SK-N-SH treated with all-trans-retinoic acid at 6 μM for 48 hours (cell line): ENCODE measurements around the gene TIMM21.

ENCODE experiments used
- ARNTL ChIP-seq: fragments of 450-650 bp; formaldehyde crosslinking; IDR thresholded peaks from 2 replicates; pipeline ENCODE4 v1.5.0; 2020; ENCODE audit warnings: low read depth, mild to moderate bottlenecking, moderate library complexity, borderline replicate concordance
- CSRNP3 ChIP-seq: fragments of 250-450 bp; sonication (Bioruptor Pico); IDR thresholded peaks from 2 replicates; pipeline ENCODE4 v1.5.1; 2021; ENCODE audit warnings: mild to moderate bottlenecking, moderate library complexity
- PATZ1 ChIP-seq: fragments of 250-450 bp; sonication (Bioruptor Pico); IDR thresholded peaks from 2 replicates; pipeline ENCODE4 v1.8.0; 2020; ENCODE audit warnings: mild to moderate bottlenecking, moderate library complexity, borderline replicate concordance
- POU6F1 ChIP-seq: fragments of 250-450 bp; sonication (Bioruptor Pico); IDR thresholded peaks from 2 replicates; pipeline ENCODE4 v1.8.0; 2021; ENCODE audit warnings: low read depth, mild to moderate bottlenecking, moderate library complexity, borderline replicate concordance
- RARB ChIP-seq: fragments of 250-450 bp; sonication (Bioruptor Pico); IDR thresholded peaks from 2 replicates; pipeline ENCODE4 v1.8.0; 2021; ENCODE audit warnings: mild to moderate bottlenecking, moderate library complexity
- TOX ChIP-seq: fragments of 250-450 bp; sonication (Bioruptor Pico); IDR thresholded peaks from 2 replicates; pipeline ENCODE4 v1.8.0; 2021; ENCODE audit warnings: mild to moderate bottlenecking, moderate library complexity, borderline replicate concordance
- TSHZ2 ChIP-seq: fragments of 250-450 bp; sonication (Bioruptor Pico); IDR thresholded peaks from 2 replicates; pipeline ENCODE4 v1.5.0; 2020; ENCODE audit warnings: mild to moderate bottlenecking, moderate library complexity
- ZFP3 ChIP-seq: fragments of 250-450 bp; sonication (Bioruptor Pico); IDR thresholded peaks from 2 replicates; pipeline ENCODE4 v1.5.0; 2020; ENCODE audit warnings: mild to moderate bottlenecking, moderate library complexity
- ZNF565 ChIP-seq: fragments of 450-650 bp; formaldehyde crosslinking; conservative IDR thresholded peaks from 2 replicates; pipeline ENCODE4 v1.5.0; 2020; ENCODE audit warnings: low read depth, mild to moderate bottlenecking, moderate library complexity
- ZNF8 ChIP-seq: fragments of 450-650 bp; formaldehyde crosslinking; IDR thresholded peaks from 2 replicates; pipeline ENCODE4 v1.5.0; 2020; ENCODE audit warnings: mild to moderate bottlenecking, moderate library complexity

GRCh38 chr18:74110149-74110548 lies 38.2 kb upstream of the TIMM21 start:
- TF ChIP-seq ZFP3 (CRISPR knock-in tag), result no peak
- no peak for TF ChIP-seq RARB
- TF ChIP-seq POU6F1 (CRISPR knock-in tag), result no peak
- TF ChIP-seq ZNF8 (CRISPR knock-in tag), result no peak
- no peak for TF ChIP-seq ARNTL (CRISPR knock-in tag)
- no peak for TF ChIP-seq ZNF565
- TF ChIP-seq TOX (CRISPR knock-in tag), result no peak
- no peak for TF ChIP-seq TSHZ2
- TF ChIP-seq PATZ1 (CRISPR knock-in tag), result no peak
- TF ChIP-seq CSRNP3, result no peak
